ENCODE measurements around the gene SYNGR3.
"Not testable (repeated sequence)": the region's sequence is repeated elsewhere in the genome, so short reads cannot be mapped to it uniquely, and the experiment has no call there.

SYNGR3 gene

DNA sequence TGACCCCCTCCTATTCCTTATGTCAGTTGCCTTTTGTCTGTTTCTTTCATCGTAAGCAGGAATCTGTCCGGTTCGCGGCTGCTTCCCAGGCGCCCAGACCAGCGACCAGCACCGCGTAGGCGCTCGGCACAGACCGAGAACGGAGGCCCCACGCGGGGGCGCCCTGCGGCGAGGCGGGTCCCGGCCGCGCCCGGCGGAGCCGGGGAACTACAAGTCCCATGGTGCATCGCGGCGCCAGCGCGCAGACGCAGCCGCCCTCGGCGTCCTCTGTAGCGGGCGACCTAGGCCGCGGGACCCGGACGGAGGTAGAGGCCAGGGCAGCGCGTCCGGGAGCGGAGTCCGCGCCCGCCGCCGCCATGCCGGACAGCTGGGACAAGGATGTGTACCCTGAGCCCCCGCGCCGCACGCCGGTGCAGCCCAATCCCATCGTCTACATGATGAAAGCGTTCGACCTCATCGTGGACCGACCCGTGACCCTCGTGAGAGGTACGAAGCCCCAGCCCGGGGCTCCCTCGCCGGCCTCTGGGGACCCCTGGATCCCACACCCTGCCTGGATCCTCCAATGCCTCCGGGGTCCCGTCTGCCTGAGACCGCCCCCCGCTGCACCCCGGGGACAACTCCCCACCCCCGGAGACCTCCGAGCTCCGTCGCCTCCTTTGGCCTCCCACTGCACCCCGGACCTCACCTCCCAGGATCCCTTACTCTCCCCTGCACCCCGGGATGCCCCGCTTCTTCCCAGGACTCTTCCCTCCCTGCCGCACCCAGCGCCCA, 30.3 kb upstream of the SYNGR3 start, which contains the start of gene NDUFB10:
TSS of gene NDUFB10 (plus strand) at position 270 of the 771 bp plus-strand sequence. CDS start at position 357, 87 bp downstream.
- H3K27me3 ChIP-seq (ENCODE audit: control insufficient read depth in 2 of 2, insufficient read depth in 2 of 2, low read length in 2 of 2) = no peaks in the 10 kb centered on the region
- peak within 1 kb of the TSS; percentile 85 to 93 for H3K4me3 ChIP-seq (ENCODE audit: low read length in 2 of 2)
- peaks cover 18 to 24% of the 10 kb centered on the region in 2 donors for H3K4me1 ChIP-seq (ENCODE audit: control insufficient read depth in 2 of 2, insufficient read depth in 2 of 2, low read length in 2 of 2)
- H3K9ac ChIP-seq (ENCODE audit: low read depth in 1 of 2, low read length in 2 of 2) = peak within 1 kb of the TSS; percentile 93 to 96
- peak within 1 kb of the TSS; percentile 76 to 86 for H3K27ac ChIP-seq (ENCODE audit: low read depth in 2 of 2, low read length in 2 of 2)
- H3K36me3 ChIP-seq (ENCODE audit: control insufficient read depth in 2 of 2, insufficient read depth in 2 of 2, low read length in 2 of 2) = peaks cover 14 to 21% of the 10 kb centered on the region in 2 donors
- no peaks in the 10 kb centered on the region for H3K9me3 ChIP-seq (ENCODE audit: control insufficient read depth in 2 of 2, low read length in 2 of 2)

DNA sequence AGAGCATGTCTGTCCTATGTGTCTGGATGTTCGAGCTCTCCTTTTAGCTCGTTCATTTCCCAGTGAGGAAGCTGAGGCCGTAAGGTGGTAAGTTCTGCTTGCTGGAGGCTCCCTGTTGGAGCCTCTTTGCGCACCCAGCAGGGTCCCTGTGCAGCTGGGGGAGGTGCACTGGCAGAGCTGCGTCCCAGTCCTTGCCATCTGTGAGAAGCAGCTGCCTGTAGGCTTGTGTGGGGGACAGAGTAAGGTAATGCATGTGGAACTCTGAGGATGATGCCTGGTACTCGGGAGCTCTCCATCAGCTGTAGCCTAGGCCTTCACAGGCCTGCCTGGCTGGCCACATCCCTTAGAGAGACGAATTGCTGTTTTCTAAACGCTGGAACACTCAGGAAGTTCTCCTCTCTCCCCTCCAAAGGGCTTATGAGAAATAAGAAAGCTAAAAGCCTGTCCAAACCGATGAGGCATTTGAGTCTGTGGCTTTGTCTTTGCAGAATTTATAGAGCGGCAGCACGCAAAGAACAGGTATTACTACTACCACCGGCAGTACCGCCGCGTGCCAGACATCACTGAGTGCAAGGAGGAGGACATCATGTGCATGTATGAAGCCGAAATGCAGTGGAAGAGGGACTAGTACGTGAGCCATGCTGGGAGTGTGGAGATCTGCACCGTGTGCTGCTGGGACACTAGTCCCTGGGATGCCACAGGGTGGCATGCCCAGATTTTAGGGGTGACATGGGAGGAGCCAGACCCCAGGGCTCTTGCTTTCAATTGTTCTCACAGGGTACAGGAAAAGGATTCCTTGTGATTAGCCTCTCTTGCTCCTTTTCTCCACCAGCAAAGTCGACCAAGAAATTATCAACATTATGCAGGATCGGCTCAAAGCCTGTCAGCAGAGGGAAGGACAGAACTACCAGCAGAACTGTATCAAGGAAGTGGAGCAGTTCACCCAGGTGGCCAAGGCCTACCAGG, 28.8 kb upstream of the SYNGR3 start:
- H3K4me3 ChIP-seq (ENCODE audit: low read length in 2 of 2) = peak overlapping the region in 1 of 2 donors; percentile 85
- H3K9me3 ChIP-seq (ENCODE audit: control insufficient read depth in 2 of 2, low read length in 2 of 2) = no peaks in the 10 kb centered on the region
- peak overlapping the region; percentile 34 to 96 for H3K9ac ChIP-seq (ENCODE audit: low read depth in 1 of 2, low read length in 2 of 2)
- H3K36me3 ChIP-seq (ENCODE audit: control insufficient read depth in 2 of 2, insufficient read depth in 2 of 2, low read length in 2 of 2) = peaks cover 14 to 21% of the 10 kb centered on the region in 2 donors
- no peak overlapping the region for H3K27ac ChIP-seq (ENCODE audit: low read depth in 2 of 2, low read length in 2 of 2)
- H3K27me3 ChIP-seq (ENCODE audit: control insufficient read depth in 2 of 2, insufficient read depth in 2 of 2, low read length in 2 of 2) = no peaks in the 10 kb centered on the region
- H3K4me1 ChIP-seq (ENCODE audit: control insufficient read depth in 2 of 2, insufficient read depth in 2 of 2, low read length in 2 of 2) = peaks cover 25 to 31% of the 10 kb centered on the region in 2 donors

DNA sequence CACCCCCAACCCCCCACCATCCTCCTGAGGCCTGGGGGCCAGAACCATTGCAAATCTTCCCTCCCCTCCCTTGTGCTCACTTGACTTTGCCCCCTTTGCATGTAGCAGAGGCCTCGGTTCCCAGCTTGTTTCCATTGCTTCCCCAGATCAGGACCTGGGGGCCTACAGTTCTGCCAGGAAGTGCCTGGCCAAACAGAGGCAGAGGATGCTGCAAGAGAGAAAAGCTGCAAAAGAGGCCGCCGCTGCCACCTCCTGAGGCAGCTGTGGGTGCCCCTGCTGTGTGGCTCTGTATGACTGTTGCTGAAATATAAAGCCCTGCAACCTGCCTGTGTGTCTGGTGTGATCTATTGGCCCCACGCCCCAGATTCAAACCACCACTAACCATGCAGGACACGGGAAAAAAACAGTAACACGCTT, 28.1 kb upstream of the SYNGR3 start:
- Histone ChIP-seq H3K9me3 (ENCODE audit: control insufficient read depth in 2 of 2, low read length in 2 of 2) (no peaks in the 10 kb centered on the region), H3K4me1 (ENCODE audit: control insufficient read depth in 2 of 2, insufficient read depth in 2 of 2, low read length in 2 of 2) (peaks cover 26 to 33% of the 10 kb centered on the region in 2 donors), H3K27ac (ENCODE audit: low read depth in 2 of 2, low read length in 2 of 2) (no peak overlapping the region), H3K4me3 (ENCODE audit: low read length in 2 of 2) (no peak overlapping the region), H3K9ac (ENCODE audit: low read depth in 1 of 2, low read length in 2 of 2) (no peak overlapping the region), H3K36me3 (ENCODE audit: control insufficient read depth in 2 of 2, insufficient read depth in 2 of 2, low read length in 2 of 2) (peaks cover 14 to 21% of the 10 kb centered on the region in 2 donors), H3K27me3 (ENCODE audit: control insufficient read depth in 2 of 2, insufficient read depth in 2 of 2, low read length in 2 of 2) (no peaks in the 10 kb centered on the region)

DNA sequence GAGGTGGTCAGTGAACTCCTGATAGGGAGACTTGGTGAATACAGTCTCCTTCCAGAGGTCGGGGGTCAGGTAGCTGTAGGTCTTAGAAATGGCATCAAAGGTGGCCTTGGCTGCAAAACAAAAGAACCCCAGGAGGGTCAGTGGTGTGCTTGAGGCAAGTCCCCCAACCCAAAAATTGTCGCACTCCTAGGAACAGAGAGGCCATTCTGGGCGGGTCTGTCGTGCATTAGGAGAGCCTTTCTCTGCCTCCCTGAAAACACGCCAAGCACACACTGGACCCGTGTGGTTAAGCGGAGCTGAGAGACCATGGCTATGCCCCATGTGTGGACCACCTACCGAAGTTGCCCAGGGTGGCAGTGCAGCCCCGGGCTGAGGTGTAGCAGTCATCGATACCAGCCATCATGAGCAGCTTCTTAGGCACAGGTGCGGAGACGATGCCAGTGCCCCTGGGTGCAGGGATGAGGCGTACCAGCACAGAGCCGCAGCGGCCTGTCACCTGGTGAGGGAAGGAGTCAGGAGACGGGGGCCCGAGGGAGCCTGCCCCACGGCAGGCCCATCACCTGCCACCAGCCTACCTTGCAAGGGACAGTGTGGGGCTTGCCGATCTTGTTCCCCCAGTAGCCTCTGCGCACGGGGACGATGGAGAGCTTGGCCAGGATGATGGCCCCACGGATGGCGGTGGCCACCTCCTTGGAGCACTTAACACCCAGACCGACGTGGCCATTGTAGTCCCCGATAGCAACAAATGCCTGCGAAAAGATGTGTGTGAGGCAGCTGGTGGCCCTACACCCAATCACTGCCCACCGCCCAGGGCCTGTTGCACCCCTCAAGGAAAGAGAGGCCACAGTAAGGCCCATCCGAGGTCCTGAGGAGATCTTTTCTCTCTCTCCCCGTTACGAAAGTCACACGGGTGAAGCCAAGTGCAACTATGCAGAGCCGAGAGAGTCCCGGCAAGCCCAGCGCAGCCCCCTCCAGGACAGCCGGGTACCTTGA, 27.3 kb upstream of the SYNGR3 start:
- H3K9me3 ChIP-seq (ENCODE audit: control insufficient read depth in 2 of 2, low read length in 2 of 2); H3K4me3 ChIP-seq (ENCODE audit: low read length in 2 of 2); H3K9ac ChIP-seq (ENCODE audit: low read depth in 1 of 2, low read length in 2 of 2); H3K27me3 ChIP-seq (ENCODE audit: control insufficient read depth in 2 of 2, insufficient read depth in 2 of 2, low read length in 2 of 2); H3K27ac ChIP-seq (ENCODE audit: low read depth in 2 of 2, low read length in 2 of 2): not testable (repeated sequence)
- Histone ChIP-seq H3K4me1 (ENCODE audit: control insufficient read depth in 2 of 2, insufficient read depth in 2 of 2, low read length in 2 of 2) (peaks cover 26 to 33% of the 10 kb centered on the region in 2 donors), H3K36me3 (ENCODE audit: control insufficient read depth in 2 of 2, insufficient read depth in 2 of 2, low read length in 2 of 2) (peaks cover 14 to 21% of the 10 kb centered on the region in 2 donors)

DNA sequence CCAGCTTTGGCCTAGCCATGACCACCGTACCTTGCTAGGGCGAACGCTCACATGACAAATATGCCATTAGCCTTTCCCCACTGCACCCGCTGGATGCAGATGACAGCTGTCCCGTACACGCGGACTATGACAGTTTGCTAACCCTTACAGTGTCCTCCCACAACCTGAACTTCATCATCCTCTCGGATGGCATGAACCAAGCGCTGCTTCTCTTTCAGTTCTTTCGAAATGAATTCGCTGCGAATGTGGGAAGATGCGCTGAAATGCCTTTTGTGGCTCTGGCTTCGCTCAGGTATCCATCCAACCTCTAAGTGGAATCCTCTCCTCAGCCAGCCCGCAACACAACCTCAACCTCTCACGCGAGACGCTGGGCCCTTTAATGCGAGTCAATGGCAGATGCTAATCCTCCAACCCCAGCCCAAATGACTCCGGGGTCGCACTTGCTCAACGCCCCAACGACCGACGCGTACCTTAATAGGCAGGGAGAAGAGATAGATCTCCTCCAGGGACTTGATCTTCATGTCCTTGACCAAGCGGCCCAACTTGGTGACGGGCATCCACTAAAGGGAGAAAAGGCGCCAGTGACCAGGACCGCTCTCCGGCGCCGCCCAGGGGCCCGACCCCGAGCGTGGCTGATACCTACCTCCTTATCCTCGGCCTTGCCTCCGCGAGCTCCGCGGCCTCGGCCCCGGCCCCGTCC, 25.8 kb upstream of the SYNGR3 start:
- Histone ChIP-seq H3K4me1 (ENCODE audit: control insufficient read depth in 2 of 2, insufficient read depth in 2 of 2, low read length in 2 of 2) (peaks cover 26 to 30% of the 10 kb centered on the region in 2 donors), H3K9me3 (ENCODE audit: control insufficient read depth in 2 of 2, low read length in 2 of 2) (no peaks in the 10 kb centered on the region), H3K27me3 (ENCODE audit: control insufficient read depth in 2 of 2, insufficient read depth in 2 of 2, low read length in 2 of 2) (no peaks in the 10 kb centered on the region), H3K27ac (ENCODE audit: low read depth in 2 of 2, low read length in 2 of 2) (peak overlapping the region; percentile 88 to 97), H3K9ac (ENCODE audit: low read depth in 1 of 2, low read length in 2 of 2) (peak overlapping the region; percentile 53 to 85), H3K4me3 (ENCODE audit: low read length in 2 of 2) (peak overlapping the region; percentile 64 to 87), H3K36me3 (ENCODE audit: control insufficient read depth in 2 of 2, insufficient read depth in 2 of 2, low read length in 2 of 2) (peaks cover 14 to 21% of the 10 kb centered on the region in 2 donors)

DNA sequence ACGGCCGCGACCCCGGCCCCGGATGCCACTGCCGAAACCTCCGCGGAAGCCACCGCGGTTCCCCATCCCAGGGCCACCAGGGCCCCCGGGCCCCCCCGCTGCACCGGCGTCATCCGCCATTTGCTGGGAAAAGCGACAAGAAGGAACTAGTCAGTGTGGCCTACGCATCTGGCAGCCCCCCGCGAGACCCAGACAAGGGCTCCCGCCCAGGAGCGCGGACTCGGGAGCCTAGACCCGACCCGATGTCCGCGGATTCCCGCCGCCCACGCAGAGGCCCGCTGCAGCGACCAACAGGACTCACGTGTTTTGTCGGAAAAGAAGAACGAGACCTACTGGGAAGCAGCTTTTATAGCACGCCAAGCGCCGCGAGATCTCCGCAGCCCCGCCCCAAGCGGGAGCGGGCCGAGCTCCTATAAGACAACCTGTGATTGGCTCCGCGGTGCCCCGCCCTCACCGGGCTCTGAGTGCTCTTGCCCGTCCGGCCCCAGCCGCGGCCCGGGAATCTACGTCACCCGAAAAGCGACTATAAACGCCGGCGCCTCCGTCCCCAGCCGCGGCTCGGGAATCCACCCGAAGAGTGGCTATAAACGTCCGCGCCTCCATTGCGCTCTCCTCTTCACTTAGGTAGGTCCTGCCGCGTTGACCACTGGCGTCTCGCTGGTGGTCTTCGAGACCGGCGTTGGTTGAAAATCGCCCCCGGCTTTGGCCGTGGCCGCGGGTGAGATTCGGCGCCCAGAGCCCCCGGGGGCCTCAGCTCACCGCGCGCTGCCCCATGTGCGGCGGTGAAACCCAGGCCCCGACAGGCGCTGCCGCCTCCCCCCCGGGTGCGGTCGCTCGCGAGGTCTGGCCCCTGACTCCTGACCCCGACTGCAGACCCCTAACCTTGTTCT, 25.0 kb upstream of the SYNGR3 start, which contains the start of gene RPS2:
TSS of gene RPS2 (minus strand) at position 321 of the 890 bp plus-strand sequence. CDS start at position 120, 201 bp downstream.
- H3K4me1 ChIP-seq (ENCODE audit: control insufficient read depth in 2 of 2, insufficient read depth in 2 of 2, low read length in 2 of 2) = peaks cover 26 to 27% of the 10 kb centered on the region in 2 donors
- H3K27me3 ChIP-seq (ENCODE audit: control insufficient read depth in 2 of 2, insufficient read depth in 2 of 2, low read length in 2 of 2) = no peaks in the 10 kb centered on the region
- peaks cover 14 to 21% of the 10 kb centered on the region in 2 donors for H3K36me3 ChIP-seq (ENCODE audit: control insufficient read depth in 2 of 2, insufficient read depth in 2 of 2, low read length in 2 of 2)
- peak within 1 kb of the TSS; percentile 88 to 97 for H3K27ac ChIP-seq (ENCODE audit: low read depth in 2 of 2, low read length in 2 of 2)
- H3K4me3 ChIP-seq (ENCODE audit: low read length in 2 of 2) = peak within 1 kb of the TSS; percentile 64 to 87
- no peaks in the 10 kb centered on the region for H3K9me3 ChIP-seq (ENCODE audit: control insufficient read depth in 2 of 2, low read length in 2 of 2)
- H3K9ac ChIP-seq (ENCODE audit: low read depth in 1 of 2, low read length in 2 of 2) = peak within 1 kb of the TSS; percentile 85 to 96

DNA sequence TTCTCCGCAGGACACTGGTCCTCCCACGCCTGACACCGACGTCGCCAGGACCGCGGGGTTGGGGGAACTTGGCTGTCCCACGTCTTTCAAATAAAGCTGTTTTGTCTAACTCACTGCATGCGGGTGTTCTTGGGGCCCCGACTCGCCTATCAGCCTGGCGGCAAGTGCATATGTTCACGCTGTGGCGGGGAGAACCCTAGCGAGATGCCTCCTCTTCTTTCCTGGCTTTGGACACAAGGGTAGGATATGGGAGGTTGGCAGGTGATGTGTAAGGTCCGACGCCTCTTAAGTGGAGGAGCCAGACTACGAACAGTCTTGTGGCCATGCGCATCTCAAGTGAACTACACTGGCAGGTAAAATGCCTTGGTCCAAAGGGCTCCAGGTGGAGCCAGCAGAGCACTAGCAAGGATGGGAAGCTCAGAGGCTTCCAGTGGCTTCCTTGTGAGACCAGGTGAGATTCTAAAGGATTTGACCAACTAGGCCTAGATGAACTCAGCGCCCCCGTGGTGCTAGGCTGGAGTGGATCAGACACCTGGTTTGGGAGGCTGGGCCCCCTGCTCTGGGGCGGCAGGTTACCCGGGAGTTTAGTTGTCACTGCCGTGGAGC, 24.3 kb upstream of the SYNGR3 start:
- peaks cover 23 to 24% of the 10 kb centered on the region in 2 donors for H3K4me1 ChIP-seq (ENCODE audit: control insufficient read depth in 2 of 2, insufficient read depth in 2 of 2, low read length in 2 of 2)
- H3K4me3 ChIP-seq (ENCODE audit: low read length in 2 of 2) = peak overlapping the region; percentile 64 to 87
- peaks cover 14 to 21% of the 10 kb centered on the region in 2 donors for H3K36me3 ChIP-seq (ENCODE audit: control insufficient read depth in 2 of 2, insufficient read depth in 2 of 2, low read length in 2 of 2)
- H3K9ac ChIP-seq (ENCODE audit: low read depth in 1 of 2, low read length in 2 of 2) = peak overlapping the region; percentile 85 to 96
- H3K9me3 ChIP-seq (ENCODE audit: control insufficient read depth in 2 of 2, low read length in 2 of 2) = no peaks in the 10 kb centered on the region
- peak overlapping the region; percentile 88 to 97 for H3K27ac ChIP-seq (ENCODE audit: low read depth in 2 of 2, low read length in 2 of 2)
- no peaks in the 10 kb centered on the region for H3K27me3 ChIP-seq (ENCODE audit: control insufficient read depth in 2 of 2, insufficient read depth in 2 of 2, low read length in 2 of 2)

DNA sequence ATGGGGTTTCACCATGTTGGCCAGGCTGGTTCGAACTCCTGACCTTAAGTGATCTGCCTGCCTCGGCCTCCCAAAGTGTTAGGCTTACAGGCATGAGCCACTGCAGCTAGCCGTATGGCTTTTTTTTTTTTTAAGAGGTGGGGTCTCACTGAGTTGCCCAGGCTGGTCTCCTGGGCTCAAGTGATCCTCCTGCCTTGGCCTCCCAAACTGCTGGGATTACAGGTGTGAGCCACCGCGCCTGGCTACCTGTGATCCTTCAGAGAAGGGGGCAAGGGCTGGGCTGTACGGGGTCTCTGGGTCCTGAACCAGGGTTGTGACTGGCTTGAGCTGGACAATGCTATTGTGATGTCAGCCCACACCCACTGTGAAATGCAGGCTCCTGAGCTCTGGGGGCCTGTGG, 23.3 kb upstream of the SYNGR3 start, which contains the start of gene RNF151:
TSS of gene RNF151 (plus strand) at position 397 of the 400 bp plus-strand sequence. CDS start 26 bp downstream, outside the sequence.
- peak within 1 kb of the TSS; percentile 88 to 97 for H3K27ac ChIP-seq (ENCODE audit: low read depth in 2 of 2, low read length in 2 of 2)
- peak within 1 kb of the TSS; percentile 85 to 96 for H3K9ac ChIP-seq (ENCODE audit: low read depth in 1 of 2, low read length in 2 of 2)
- H3K9me3 ChIP-seq (ENCODE audit: control insufficient read depth in 2 of 2, low read length in 2 of 2) = no peaks in the 10 kb centered on the region
- H3K27me3 ChIP-seq (ENCODE audit: control insufficient read depth in 2 of 2, insufficient read depth in 2 of 2, low read length in 2 of 2) = no peaks in the 10 kb centered on the region
- H3K4me3 ChIP-seq (ENCODE audit: low read length in 2 of 2) = peak within 1 kb of the TSS; percentile 64 to 87
- H3K36me3 ChIP-seq (ENCODE audit: control insufficient read depth in 2 of 2, insufficient read depth in 2 of 2, low read length in 2 of 2) = peaks cover 14 to 16% of the 10 kb centered on the region in 2 donors
- peaks cover 23 to 25% of the 10 kb centered on the region in 2 donors for H3K4me1 ChIP-seq (ENCODE audit: control insufficient read depth in 2 of 2, insufficient read depth in 2 of 2, low read length in 2 of 2)
